GDM1 (cell line): ENCODE results near the gene TEDC1.
A peak's percentile ranks its signal among the peaks of the same experiment; 100 is the strongest.

Experiments
- DNase-seq: peaks from one replicate; lab custom pipeline; 2025; lab: John Stamatoyannopoulos, UW

The TEDC1 gene

DNA sequence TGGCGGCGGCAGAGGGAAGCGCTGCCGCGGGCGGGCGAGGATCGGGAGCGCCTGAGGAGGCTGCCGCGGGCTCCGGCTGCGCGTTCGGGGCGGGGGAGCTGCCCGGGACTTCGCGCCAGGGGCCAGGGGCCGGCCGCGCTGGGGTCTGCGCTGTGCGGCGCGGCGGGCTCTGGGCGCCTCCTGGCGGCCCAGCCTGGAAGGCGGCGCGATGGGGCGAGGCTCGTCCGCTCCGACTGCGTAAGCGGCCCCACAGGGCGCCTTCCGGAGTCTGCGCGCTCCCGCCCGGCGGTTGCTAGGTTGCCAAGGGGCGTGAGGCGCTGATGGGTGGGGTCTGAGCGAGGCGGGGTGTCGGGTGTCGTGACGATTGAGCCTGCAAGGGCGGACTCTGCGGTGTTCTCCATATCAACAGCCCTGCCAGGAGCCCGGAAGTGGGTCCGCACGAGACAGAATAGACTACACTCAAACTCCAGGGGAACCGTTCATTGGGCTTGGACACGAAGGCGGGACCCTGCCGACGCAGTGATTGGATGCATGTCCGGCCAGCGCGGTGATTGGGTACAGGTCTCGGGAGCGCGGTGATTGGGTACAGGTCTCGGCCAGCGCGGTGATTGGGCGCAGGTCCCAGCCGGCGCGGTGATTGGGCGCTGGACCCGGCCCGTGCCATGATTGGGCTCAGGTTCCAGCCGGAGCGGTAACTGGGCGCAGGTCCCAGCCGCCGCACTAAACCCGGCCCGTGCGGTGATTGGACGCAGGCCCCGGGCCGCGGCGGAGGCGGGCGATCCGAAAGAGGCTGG lies at the start of gene TEDC1:
TSS of gene TEDC1 (plus strand) at position 675 of the 794 bp plus-strand sequence. CDS start 130 bp downstream, outside the sequence.
- DNase-seq: peak; percentile 100

GRCh38 chr14:105442125-105442524 lies 48.9 kb upstream of the TEDC1 start:
- no peak for DNase-seq

DNA sequence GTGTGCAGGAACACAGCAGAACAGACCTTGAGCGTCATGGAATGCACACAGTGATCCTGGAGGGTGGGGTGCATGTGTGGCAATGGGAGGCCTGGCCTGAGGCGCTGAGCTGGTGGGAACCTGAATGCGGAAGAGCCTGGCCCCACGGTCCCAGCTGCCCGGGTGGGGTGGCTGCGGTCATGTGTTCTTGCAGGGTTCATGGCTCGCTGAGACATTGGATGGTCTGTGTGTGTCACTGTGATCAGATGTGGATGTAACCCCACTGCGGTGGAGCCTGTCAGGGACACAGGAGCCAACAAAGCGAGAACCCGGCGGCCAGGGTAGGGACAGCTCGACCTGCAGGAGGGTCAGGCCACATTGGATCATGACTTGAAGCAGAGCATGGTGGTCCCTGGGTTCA lies 48.2 kb upstream of the TEDC1 start:
- DNase-seq: no peak

DNA sequence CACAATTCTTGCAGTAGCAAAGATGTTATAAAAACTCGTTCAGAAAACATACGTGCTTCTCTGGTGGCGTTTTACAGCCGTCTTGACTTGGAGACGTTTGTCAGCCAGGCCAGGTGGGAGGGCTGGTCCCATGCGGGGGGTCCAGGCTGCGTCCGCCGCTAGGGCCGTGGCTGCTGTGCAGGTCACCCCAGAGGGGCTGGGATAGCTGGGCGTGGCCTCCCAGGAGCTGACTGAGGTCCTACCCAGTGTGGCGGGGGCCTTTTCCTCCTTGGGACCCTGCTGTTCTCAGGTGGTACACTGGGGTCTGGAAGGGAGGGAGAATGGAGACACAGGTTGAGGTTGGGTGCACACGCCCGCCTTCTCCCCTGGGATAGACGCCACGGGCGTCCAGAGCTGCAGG lies 46.2 kb upstream of the TEDC1 start:
- DNase-seq: no peak

DNA sequence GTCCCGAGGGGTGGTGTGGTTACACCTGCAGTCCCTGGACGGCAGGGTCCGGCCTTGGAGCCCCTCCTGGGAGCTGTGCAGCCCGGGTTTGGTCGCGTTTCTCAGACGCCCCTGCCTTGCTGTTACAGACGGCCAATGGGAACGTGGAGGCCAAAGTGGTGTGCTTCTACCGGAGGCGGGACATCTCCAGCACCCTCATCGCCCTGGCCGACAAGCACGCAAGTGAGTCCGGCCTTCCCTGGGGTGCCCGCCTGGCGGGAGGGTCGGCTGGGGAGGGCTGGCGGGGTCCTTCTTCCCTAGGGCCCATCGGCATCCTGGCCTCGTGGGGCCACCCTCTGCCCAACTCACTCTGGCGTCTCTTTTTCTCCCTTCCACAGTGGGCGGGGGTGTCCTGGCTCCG lies 45.8 kb upstream of the TEDC1 start:
- no peak for DNase-seq

DNA sequence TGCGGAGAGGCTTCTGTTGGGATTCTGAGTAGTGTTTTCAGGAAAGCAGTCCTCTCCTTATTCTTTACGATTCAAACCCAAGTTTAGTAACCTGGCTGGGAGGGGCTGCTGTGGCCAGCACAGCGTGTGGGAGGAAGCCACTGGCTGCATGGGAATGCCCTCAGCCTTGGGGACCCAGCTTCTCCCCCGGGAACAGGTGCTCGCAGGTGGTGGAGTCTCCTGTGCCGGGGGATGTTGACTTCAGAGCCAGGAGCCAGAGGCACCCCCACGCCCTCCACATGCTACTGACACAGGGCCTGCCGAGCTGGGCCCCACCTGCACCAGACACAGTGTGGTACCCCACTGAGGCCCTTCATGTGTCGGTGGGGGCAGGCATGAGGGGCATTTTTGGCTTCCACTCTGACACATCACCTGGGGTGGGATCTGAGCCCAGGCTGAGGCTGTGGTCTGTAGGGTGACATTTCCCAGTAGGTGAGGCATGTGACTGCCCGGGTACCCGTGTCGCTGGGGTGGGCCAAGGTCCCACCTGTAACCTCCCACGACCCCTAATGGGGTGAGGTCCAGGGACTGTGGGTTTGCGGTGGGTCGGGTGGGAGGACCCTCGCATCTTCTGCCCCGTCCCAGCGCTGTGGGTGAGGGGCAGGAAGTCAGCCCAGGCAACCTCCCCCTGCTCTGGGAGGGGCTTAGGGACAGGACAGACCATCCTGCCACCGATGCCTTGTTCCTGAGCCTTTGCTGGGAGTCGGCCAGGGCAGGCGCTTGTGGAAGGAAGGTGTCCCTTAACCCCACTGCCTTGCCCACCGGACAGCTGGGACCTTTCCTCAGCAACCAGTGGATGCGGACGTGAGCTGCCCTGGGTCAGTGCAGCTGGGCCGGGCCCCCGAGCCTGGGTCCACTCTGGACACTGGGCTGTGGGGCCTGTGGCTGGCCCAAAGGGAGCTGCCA lies 44.9 kb upstream of the TEDC1 start:
- DNase-seq: no peak

- no peak for DNase-seq
Measured at GRCh38 chr14:105446971-105447370, 44.1 kb upstream of the TEDC1 start.

DNA sequence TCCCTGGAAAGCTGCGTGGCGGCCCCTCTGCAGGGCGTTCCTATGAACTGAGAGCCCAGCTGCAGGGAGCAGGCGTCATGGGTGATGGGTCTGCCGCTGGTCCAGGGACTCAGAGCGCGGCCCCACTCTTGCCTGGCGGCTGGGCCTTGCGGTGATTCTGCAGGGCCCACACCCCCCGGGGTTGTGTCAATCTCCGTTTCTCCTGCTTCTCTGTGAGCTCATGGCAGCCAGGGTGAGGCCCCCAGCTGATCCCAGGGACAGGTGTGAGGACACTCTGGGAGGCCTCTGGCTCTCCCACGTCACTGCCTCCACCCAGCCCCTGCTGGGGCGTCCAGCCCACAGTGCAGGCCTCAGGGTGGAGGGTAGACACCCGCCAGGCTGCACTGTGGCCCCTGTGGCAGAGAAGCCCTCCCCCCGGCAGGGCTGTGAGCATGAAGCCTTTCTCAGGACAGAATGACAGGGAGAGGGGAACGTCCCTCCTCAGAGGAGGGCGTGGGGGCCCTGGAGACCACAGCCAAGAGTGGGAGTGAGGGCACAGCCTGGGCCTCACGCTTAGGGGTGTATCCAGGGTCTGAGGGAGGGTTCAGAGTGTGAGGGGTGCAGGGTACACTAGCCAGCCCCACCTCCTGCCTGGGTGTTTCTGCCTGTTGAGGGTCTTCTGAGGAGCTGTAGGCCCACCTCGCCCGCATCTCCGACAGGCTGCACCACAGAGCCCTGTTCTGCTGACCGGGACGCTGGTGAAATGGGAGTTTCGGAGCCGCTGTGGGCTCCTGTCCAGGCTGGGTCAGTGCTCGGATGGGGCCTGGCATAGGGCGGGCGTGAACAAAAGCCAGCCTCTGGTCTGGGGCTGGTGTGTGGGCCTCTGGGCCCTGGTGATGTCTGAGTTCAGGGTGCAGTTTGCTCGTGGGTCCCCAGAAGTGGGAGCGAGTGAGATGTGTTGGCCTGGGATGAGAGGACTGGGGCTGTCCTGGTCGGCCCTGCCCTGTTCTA lies 43.1 kb upstream of the TEDC1 start:
- DNase-seq: no peak

DNA sequence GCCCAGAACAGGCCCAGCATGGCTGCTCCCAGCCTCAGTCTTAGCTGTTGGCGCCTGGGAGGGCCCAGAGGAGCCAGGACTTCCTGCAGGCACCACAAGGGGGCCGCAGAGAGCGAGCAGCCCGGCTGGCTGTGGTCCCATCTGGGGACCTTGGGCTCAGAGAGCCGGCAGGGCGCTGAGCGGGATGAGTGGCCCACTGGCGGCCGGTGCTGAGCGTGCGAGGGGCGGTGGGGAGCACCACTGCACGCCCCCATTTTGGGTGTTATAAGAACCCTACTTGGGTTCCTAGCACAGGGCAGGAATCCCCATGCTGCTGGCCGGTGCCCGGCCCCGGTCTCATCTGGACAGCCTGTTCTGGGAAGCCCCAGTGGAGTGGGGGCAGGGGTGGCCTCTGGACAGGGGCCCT lies 42.3 kb upstream of the TEDC1 start:
- peak; percentile 6 for DNase-seq

GRCh38 chr14:105449276-105450122 lies 41.5 kb upstream of the TEDC1 start:
- DNase-seq: no peak

- no peak for DNase-seq
Measured at GRCh38 chr14:105450123-105450505, 40.9 kb upstream of the TEDC1 start.

GRCh38 chr14:105450864-105451720 lies 40.0 kb upstream of the TEDC1 start:
- DNase-seq: no peak

GRCh38 chr14:105452963-105453362 lies 38.1 kb upstream of the TEDC1 start:
- no peak for DNase-seq

DNA sequence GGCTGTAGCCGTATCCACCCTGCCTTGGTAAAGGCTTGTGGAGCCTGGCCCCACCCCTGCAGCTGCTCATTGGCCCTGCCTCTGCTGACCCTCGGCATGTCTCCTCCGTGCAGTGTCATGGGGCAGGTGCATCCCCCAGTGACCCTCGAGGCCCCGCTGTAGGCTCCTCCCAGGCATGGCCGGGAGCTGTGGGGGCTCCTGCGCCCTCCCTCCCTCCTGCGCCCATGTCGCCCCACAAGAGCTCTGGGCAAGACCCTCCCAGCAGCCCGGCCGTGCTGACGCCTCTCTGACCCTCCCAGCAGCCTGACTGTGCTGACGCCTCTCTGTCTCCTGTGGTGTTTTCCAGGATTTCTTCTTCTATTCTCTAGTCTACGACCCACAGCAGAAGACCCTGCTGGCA lies 37.2 kb upstream of the TEDC1 start:
- DNase-seq: no peak

- no peak for DNase-seq
Measured at GRCh38 chr14:105455086-105455640, 35.9 kb upstream of the TEDC1 start.

DNA sequence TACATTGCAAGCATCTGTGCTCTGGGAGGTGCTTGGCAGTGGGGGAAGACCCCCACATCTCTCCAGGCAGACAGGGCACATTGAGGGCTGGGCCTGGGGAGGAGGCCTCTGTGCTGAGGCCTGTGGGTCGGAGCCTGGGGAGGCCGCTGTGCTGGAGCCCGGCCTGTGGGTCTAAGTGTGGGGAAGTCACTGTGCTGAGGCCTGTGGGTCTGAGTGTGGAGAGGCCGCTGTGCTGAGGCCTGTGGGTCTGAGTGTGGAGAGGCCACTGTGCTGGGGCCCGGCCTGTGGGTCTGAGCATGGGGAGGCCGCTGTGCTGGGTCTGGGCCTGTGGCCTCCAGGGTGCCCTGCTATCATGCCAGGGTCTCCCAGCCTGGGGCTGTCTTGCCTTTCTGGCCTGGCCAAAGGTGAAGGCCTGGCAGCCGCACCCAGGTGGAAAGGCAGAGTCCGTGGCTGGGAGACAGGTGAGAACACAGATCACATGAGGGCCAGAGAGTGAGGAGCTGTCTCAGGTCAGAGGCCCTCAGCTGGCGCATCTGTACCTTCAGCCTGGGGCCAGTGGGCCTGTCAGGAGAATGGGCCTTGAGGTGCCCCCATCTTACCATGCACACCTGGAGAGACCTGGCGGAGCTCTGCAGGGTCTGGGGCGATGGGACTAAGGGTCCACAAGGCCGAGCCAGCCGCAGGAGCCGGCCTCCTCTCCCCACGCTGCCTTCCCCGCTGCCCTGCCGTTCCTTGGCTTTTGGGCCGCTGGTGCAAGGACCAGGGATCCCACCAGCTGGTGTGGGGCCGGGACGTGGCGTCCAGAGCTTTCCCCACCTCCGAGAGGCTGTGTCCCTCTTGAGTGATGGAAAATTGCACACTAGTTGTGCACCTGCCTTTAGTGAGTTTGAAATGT lies 35.0 kb upstream of the TEDC1 start:
- no peak for DNase-seq

GRCh38 chr14:105456736-105457617 lies 34.1 kb upstream of the TEDC1 start:
- no peak for DNase-seq

- DNase-seq: no peak
Measured at GRCh38 chr14:105458010-105458409, 33.0 kb upstream of the TEDC1 start.
